HG03025 (cell line): ENCODE measurements around the gene PLD4.

ENCODE experiments used
- ATAC-seq: cut with Tn5 transposase; IDR thresholded peaks from one replicate; pipeline ENCODE4 v1.9.1; 2021; ENCODE audit warnings: mild to moderate bottlenecking, moderate library complexity; ENCODE audit not compliant: unreplicated experiment, low FRiP score

The PLD4 gene

GRCh38 chr14:104981699-104982541 is 57.2 kb downstream of the PLD4 start:
- ATAC-seq, result no peak

GRCh38 chr14:104982548-104983230 is 58.0 kb downstream of the PLD4 start:
- ATAC-seq, result no peak
